GM19455 (cell line): ENCODE data around the gene NHLH1.

ENCODE experiments used
- ATAC-seq: cut with Tn5 transposase; IDR thresholded peaks from one replicate; pipeline ENCODE4 v1.9.1; 2021; ENCODE audit not compliant: unreplicated experiment

Gene NHLH1

GRCh38 chr1:160366731-160367515, at the start of gene NHLH1:
Gene NHLH1 (plus strand): TSS chr1:160367071. CDS start chr1:160370732, 3,661 bp downstream.
- ATAC-seq = no peak

- ATAC-seq = no peak
These were observed 44.0 kb upstream of the NHLH1 start for GRCh38 chr1:160322831-160323230.

- ATAC-seq = no peak
These were observed 41.6 kb upstream of the NHLH1 start for GRCh38 chr1:160325252-160325651.

- no peak for ATAC-seq
These were observed 40.5 kb upstream of the NHLH1 start for GRCh38 chr1:160326418-160326817.

GRCh38 chr1:160328184-160328583, 38.7 kb upstream of the NHLH1 start:
- ATAC-seq = no peak

GRCh38 chr1:160330119-160330518, 36.8 kb upstream of the NHLH1 start:
- no peak for ATAC-seq

- no peak for ATAC-seq
These were observed 34.4 kb upstream of the NHLH1 start for GRCh38 chr1:160332516-160332915.

- ATAC-seq = no peak
These were observed 28.3 kb upstream of the NHLH1 start for GRCh38 chr1:160338580-160338979.

- ATAC-seq = no peak
These were observed 26.7 kb upstream of the NHLH1 start for GRCh38 chr1:160340146-160340545.

- ATAC-seq = no peak
These were observed 26.0 kb upstream of the NHLH1 start for GRCh38 chr1:160340866-160341265.

- no peak for ATAC-seq
These were observed 24.3 kb upstream of the NHLH1 start for GRCh38 chr1:160342526-160342925.

- ATAC-seq = peak; percentile 89
These were observed 23.7 kb upstream of the NHLH1 start, which contains the start of the genes COPA and NCSTN for GRCh38 chr1:160342953-160343869. Gene COPA (minus strand): TSS chr1:160343250. CDS start chr1:160343170, 80 bp downstream. Gene NCSTN (plus strand): TSS chr1:160343383. CDS start chr1:160343397, 14 bp downstream.

- no peak for ATAC-seq
These were observed 22.6 kb upstream of the NHLH1 start for GRCh38 chr1:160344241-160344640.

- no peak for ATAC-seq
These were observed 21.9 kb upstream of the NHLH1 start for GRCh38 chr1:160344936-160345335.

- ATAC-seq = no peak
These were observed 20.4 kb upstream of the NHLH1 start for GRCh38 chr1:160346463-160346862.

GRCh38 chr1:160346958-160347357, 19.9 kb upstream of the NHLH1 start:
- no peak for ATAC-seq

- ATAC-seq = no peak
These were observed 15.2 kb upstream of the NHLH1 start for GRCh38 chr1:160351629-160352028.

- ATAC-seq = no peak
These were observed 14.3 kb upstream of the NHLH1 start for GRCh38 chr1:160352555-160352954.

- ATAC-seq = no peak
These were observed 13.6 kb upstream of the NHLH1 start for GRCh38 chr1:160353223-160353622.

- ATAC-seq = no peak
These were observed 12.4 kb upstream of the NHLH1 start for GRCh38 chr1:160354388-160354985.

GRCh38 chr1:160357286-160358002, 9.4 kb upstream of the NHLH1 start:
- no peak for ATAC-seq
